Measurements from ENCODE around the gene SESTD1.

- TF ChIP-seq GATA3 (IDR thresholded peaks at IDR 0.05; ENCODE audit: low read depth, low read length), result no peak
- TF ChIP-seq GATA2 (IDR thresholded peaks at IDR 0.05; ENCODE audit: low read depth, low read length), result no peak
Observed at GRCh38 chr2:179124282-179124681, 140.3 kb downstream of the SESTD1 start.
